HUES64 (cell line): ENCODE results near the gene DOK5.

Source experiments
- H3K27ac ChIP-seq: 2 replicates; pipeline ENCODE4 v1.7.0; 2013; ENCODE audit warnings: low read depth, low read length, inconsistent platforms
- H3K27me3 ChIP-seq: 2 replicates; pipeline ENCODE4 v1.6.1; 2013; ENCODE audit warnings: mild to moderate bottlenecking, low read length; ENCODE audit not compliant: insufficient read depth
- H3K36me3 ChIP-seq: 2 replicates; pipeline ENCODE4 v1.6.1; 2013; ENCODE audit warnings: mild to moderate bottlenecking, low read length; ENCODE audit not compliant: insufficient read depth
- H3K4me1 ChIP-seq: 2 replicates; pipeline ENCODE4 v1.6.1; 2013; ENCODE audit warnings: mild to moderate bottlenecking, low read length, moderate library complexity; ENCODE audit not compliant: insufficient read depth
- H3K4me3 ChIP-seq: 2 replicates; pipeline ENCODE4 v1.5.1; 2013; ENCODE audit warnings: mild to moderate bottlenecking, low read length, moderate library complexity
- H3K9ac ChIP-seq: 2 replicates; pipeline ENCODE4 v1.6.1; 2013; ENCODE audit warnings: mild to moderate bottlenecking, low read depth, low read length
- H3K9me3 ChIP-seq: 2 replicates; pipeline ENCODE4 v1.6.1; 2013; ENCODE audit warnings: low read depth, low read length; ENCODE audit not compliant: insufficient read depth
- WGBS: fragments of 150-250, 120-280 bp; methylation state at CpG from one replicate; pipeline ENCODE4 v1.1.7; 2013; ENCODE audit warnings: missing lambda C conversion rate; 5-methylcytosine and 5-hydroxymethylcytosine counted together

DOK5 gene

DNA sequence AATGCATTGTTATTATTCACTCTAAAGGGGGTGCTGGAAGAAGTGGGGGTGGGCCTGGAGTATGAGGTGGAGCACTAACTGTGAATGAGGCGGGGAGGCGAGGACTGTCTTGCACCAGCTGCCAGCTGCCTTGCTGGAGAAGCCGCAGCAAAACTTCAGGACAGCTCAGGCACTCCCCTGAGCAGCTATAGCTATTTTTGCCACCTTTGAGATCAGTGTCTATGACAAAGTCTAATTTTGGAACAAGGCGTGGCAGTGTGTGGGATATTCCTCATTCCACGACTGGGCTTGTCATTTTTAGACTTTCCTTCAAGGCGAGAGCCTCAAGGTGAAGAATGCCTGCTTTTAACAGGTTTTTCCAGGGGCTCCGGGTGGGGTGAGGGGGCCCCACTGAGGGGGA is 143.8 kb downstream of the DOK5 start:
- Histone ChIP-seq H3K4me3 (no peak overlapping the region), H3K9me3 (no peaks in the 10 kb centered on the region), H3K36me3 (no peaks in the 10 kb centered on the region), H3K9ac (no peak overlapping the region), H3K27me3 (no peaks in the 10 kb centered on the region), H3K4me1 (0 out of 2 replicates have a peak, but pooled peaks cover 4% of the 10 kb centered on the region), H3K27ac (no peak overlapping the region)
- WGBS, result 94% methylated on average over 7 of the region's 7 CpGs

DNA sequence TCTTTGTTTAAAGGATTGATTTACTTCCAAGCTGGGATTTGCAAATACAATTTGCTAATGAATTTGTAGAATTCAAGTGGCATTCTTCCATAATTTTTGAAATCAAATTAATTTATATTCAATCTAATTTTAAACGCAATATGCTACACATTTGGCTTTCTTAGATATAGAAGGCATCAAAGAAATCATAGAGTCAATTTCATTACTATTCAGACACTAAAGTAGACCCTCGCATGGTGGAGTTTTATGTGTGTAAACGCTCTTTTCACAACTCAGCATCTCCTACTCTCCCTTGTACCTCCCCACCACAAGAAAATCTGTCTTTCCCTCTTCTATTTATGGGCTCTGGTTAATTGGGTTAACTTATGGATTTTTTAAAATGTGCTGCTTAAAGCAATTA is 144.3 kb downstream of the DOK5 start:
- no peak overlapping the region for H3K4me3 ChIP-seq
- H3K27ac ChIP-seq, result no peak overlapping the region
- H3K9ac ChIP-seq, result no peak overlapping the region
- H3K36me3 ChIP-seq, result no peaks in the 10 kb centered on the region
- WGBS, result 100% methylated on average over 1 of the region's 3 CpGs
- no peaks in the 10 kb centered on the region for H3K9me3 ChIP-seq
- no peaks in the 10 kb centered on the region for H3K27me3 ChIP-seq
- H3K4me1 ChIP-seq, result peaks cover 8% of the 10 kb centered on the region; the same call in 1 of the 2 replicates

DNA sequence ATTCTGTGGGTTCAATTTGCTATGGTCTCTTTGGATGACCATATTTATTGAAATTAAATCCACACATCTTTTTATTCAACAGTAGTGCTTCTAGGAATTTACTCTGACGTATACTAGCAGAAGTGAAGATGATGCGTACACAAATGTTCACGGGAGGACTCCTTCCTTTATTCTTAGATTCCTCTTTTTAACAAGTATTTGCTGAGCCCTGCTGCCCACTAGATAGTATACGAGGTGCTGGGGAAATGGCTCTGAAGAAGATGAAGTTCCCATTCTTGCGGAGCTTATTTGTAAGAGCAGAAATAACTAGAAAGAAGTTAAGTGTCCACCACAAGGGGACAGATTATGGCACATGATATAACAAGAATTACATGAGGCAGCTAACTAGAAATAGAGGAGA is 145.2 kb downstream of the DOK5 start:
- no peaks in the 10 kb centered on the region for H3K36me3 ChIP-seq
- H3K9ac ChIP-seq, result no peak overlapping the region
- H3K9me3 ChIP-seq, result no peaks in the 10 kb centered on the region
- H3K27ac ChIP-seq, result no peak overlapping the region
- H3K27me3 ChIP-seq, result no peaks in the 10 kb centered on the region
- H3K4me1 ChIP-seq, result peaks cover 17% of the 10 kb centered on the region
- 93% methylated on average over 5 of the region's 5 CpGs for WGBS
- H3K4me3 ChIP-seq, result no peak overlapping the region

DNA sequence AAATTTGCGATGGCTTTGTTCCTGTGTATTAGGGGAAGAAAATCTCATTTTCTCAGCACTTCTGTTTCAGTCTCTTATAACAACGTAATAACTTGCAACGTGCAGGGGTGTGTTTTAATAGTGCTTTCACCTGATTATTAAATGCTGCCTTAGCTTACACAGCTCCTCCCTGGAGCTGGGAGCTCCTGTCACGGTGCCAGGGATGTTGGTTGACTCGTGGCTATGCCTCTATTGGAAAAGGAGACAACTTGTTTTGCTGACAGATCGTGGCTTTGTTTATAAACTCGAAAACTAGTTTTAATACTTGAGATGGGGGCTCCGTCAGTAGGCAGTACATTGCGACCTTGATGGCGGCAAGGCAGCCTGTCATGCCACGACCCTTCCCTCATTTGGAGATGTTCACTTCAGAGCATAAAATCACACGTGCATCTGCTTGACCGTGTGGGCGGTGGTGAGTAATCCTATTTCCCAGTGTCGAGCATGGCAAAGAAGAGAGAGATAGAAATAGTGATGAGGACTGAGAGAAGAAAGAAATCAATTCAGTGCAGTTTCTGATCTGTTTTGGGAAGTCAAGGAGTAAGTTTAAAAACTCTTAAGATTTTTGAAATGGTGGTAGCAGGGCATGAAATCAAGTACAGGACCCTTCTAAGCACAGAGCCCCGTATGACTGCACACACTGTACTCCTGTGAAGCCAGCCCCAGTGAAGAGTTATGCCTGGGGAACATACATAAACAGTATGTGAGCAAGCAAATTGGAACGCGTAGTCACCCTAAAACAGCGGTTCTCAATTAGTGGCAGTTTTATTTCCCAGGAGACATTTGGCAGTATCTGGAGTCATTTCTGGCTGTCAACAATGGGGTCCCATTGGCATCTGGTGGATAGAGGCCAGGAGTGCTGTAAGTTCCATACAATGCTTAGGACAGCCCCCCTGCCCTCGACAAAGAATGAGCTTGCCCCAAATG is 147.2 kb downstream of the DOK5 start:
- Histone ChIP-seq H3K9me3 (no peaks in the 10 kb centered on the region), H3K27ac (no peak overlapping the region)
- WGBS, result 95% methylated on average over 20 of the region's 20 CpGs

DNA sequence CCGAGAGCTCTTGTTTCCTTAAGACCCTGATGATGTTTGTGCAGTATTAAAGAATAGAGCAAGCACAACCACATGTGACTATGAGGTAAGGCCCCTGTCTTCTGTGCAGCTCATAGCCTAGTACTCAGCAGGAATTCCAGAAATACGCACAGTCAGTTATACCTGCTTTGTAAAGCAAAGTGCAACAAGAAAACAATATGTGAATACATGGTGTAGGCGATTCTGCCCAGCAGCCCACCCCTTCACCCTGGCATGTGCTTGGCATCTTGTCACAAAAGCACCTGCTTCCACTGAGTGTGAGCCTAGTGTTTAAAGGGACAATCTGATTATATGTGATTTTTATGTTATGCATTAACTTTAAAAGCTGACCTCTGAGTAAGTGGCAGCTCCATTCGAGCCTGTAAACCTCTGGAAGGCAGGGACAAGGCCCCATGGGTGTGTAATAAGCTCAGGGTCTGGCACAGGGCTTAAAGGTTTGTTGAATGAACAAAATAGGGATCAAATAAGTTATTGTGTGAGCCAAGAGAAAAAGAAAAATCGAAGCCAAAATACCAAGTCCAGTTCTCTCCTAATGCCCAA is 148.7 kb downstream of the DOK5 start:
- Histone ChIP-seq H3K27me3 (no peaks in the 10 kb centered on the region), H3K27ac (no peak overlapping the region), H3K4me3 (no peak overlapping the region), H3K4me1 (peaks cover 22% of the 10 kb centered on the region), H3K9ac (no peak overlapping the region), H3K9me3 (no peaks in the 10 kb centered on the region), H3K36me3 (no peaks in the 10 kb centered on the region)
- WGBS, result 96% methylated on average over 5 of the region's 5 CpGs

More for the DNA sequence above, 147.2 kb downstream of the DOK5 start:
- H3K9ac ChIP-seq, result no peak overlapping the region
- peaks cover 22% of the 10 kb centered on the region for H3K4me1 ChIP-seq
- no peak overlapping the region for H3K4me3 ChIP-seq
- H3K36me3 ChIP-seq, result no peaks in the 10 kb centered on the region
- no peaks in the 10 kb centered on the region for H3K27me3 ChIP-seq

DNA sequence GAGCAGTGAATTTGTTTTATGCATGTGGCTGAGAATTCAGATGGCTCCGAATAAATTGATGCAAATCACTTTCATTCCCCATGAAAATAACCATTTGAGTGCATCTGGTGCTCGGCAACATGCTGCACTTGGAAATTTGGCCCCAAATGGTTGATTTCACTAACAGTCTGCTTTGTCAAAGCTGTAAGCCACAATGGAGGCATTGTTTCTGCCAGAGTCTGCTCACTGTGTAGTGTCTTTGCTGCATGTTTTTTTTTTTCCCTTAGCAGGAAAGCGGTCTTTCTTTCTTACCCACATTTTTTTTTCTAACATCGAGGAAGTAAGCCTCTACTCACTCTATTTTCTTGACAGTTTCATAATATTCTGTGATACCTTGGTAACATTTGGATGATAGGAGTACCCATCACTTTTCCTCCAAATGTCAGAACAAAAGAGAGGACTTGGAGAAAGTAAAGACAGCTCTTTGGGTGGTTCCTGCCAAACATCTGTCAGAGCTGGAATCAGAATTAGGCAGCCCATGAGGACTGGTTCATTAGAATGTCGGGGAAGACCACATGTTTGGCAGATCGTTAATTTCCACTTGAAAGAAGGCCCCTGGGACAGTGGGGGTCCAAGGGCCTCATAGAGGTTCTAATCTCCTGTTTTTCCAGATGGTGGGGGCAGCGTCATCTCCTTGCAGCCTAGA is 149.5 kb downstream of the DOK5 start:
- H3K4me1 ChIP-seq, result peaks cover 22% of the 10 kb centered on the region
- H3K9me3 ChIP-seq, result no peaks in the 10 kb centered on the region
- no peaks in the 10 kb centered on the region for H3K27me3 ChIP-seq
- no peak overlapping the region for H3K9ac ChIP-seq
- no peak overlapping the region for H3K27ac ChIP-seq
- H3K4me3 ChIP-seq, result no peak overlapping the region
- 58% methylated on average over 5 of the region's 7 CpGs for WGBS
- no peaks in the 10 kb centered on the region for H3K36me3 ChIP-seq

DNA sequence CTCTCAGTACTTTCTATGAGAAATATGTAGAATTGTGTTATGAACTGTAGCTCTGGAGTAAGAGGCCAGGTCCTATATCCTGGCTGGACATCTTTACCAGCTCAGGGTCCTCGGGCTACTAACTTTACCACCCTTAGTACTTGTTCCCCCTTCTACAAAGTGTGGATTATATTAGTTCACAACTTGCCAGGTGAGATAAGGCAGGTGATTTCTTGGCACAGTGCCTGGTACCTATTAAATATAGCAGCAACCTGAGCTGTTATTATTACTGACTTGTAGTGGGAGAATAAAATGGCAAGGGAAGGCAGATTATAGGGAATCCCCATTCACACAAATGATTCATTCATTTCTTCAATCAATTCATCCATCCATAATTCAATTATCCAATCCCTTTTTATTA is 150.1 kb downstream of the DOK5 start:
- no peaks in the 10 kb centered on the region for H3K27me3 ChIP-seq
- no peaks in the 10 kb centered on the region for H3K36me3 ChIP-seq
- H3K9me3 ChIP-seq, result no peaks in the 10 kb centered on the region
- no peak overlapping the region for H3K27ac ChIP-seq
- H3K4me3 ChIP-seq, result no peak overlapping the region
- H3K9ac ChIP-seq, result no peak overlapping the region
- WGBS, result no CpG with 5 or more reads among the region's 1 CpG
- peaks cover 22% of the 10 kb centered on the region for H3K4me1 ChIP-seq

DNA sequence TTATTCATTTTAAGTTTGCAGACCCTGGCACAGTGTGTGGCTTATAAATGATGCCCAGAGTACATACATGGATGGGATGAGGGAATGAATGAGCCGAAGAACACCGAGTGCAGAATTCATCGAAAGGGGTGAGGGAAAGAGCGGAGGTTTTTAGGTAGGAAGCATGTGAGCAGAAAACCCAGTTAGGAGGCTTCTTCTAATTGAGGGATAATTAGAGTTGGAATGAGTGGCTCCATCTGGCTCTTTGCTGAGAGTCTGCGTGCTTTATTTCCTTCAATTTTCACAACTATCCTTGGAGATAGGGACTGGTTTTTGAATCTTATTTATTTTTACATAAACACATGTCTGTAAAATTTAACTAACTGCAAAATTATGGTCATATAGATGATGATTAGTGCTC is 150.7 kb downstream of the DOK5 start:
- 90% methylated on average over 4 of the region's 5 CpGs for WGBS
- no peaks in the 10 kb centered on the region for H3K36me3 ChIP-seq
- H3K4me3 ChIP-seq, result no peak overlapping the region
- H3K27ac ChIP-seq, result no peak overlapping the region
- H3K27me3 ChIP-seq, result no peaks in the 10 kb centered on the region
- no peaks in the 10 kb centered on the region for H3K9me3 ChIP-seq
- H3K4me1 ChIP-seq, result peaks cover 22% of the 10 kb centered on the region
- no peak overlapping the region for H3K9ac ChIP-seq

DNA sequence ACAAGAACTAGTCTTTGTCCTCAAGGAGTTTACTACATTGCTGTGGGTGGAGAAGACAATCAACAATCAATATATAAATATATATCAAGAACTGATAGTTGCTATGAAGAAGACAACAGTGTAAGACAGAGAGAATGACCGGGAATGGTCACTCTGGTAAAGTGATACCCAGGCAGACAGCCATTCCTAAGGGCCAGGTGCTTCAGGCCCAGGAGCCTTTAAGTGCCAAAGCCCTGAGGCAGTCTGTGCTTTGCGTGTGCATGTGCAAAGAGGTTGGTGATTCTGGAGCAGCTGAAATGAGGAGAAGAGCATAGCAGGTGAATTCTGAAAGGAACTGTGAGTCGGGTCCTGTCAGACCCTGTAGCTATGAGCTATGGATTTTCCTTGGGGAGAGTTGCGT is 154.2 kb downstream of the DOK5 start:
- H3K27ac ChIP-seq, result no peak overlapping the region
- H3K4me3 ChIP-seq, result no peak overlapping the region
- 95% methylated on average over 4 of the region's 4 CpGs for WGBS
- H3K9me3 ChIP-seq, result no peaks in the 10 kb centered on the region
- H3K9ac ChIP-seq, result no peak overlapping the region
- H3K27me3 ChIP-seq, result no peaks in the 10 kb centered on the region
- no peaks in the 10 kb centered on the region for H3K36me3 ChIP-seq
- H3K4me1 ChIP-seq, result peaks cover 26% of the 10 kb centered on the region

DNA sequence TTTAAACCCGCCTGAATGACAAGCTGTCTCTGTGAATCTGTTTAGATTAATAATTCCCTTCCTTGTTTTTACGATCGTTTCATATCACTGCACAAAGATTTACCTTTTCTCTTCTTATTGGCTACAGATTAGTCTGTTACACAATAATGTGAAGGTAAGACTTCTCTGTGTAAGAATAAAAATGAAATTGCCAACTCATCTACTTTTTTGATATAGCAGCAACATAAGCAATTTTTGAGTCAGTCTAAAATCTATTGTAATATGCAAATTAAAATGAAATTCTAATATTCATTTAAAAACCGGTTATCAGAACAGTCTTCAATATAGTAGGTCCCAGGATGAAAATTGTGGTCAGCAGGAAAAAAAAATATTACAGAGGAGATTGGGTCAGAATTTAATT is 155.2 kb downstream of the DOK5 start:
- no peak overlapping the region for H3K27ac ChIP-seq
- H3K27me3 ChIP-seq, result no peaks in the 10 kb centered on the region
- WGBS, result 93% methylated on average over 2 of the region's 4 CpGs
- peaks cover 24% of the 10 kb centered on the region for H3K4me1 ChIP-seq
- H3K4me3 ChIP-seq, result no peak overlapping the region
- H3K36me3 ChIP-seq, result no peaks in the 10 kb centered on the region
- no peaks in the 10 kb centered on the region for H3K9me3 ChIP-seq
- H3K9ac ChIP-seq, result no peak overlapping the region

DNA sequence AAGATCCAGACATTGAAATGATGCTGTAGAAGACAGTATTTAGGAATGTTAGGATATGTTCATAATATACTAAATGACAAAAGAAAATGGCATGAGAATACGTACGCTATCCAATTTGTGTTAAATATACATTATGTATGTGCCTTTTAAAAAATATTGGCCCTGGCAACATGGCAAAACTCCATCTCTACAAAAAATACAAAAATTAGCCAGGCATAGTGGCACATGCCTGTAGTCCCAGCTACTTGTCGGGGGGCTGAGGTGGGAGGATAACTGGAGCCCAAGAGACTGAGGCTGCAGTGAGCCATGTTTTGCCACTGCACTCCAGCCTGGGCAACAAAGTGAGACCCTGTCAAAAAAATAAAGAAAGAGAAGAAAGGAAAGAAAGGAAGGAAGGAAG is 155.7 kb downstream of the DOK5 start:
- H3K9ac ChIP-seq, result no peak overlapping the region
- 100% methylated on average over 1 of the region's 3 CpGs for WGBS
- H3K27ac ChIP-seq, result no peak overlapping the region
- H3K9me3 ChIP-seq, result no peaks in the 10 kb centered on the region
- peaks cover 19% of the 10 kb centered on the region for H3K4me1 ChIP-seq
- H3K4me3 ChIP-seq, result no peak overlapping the region
- no peaks in the 10 kb centered on the region for H3K27me3 ChIP-seq
- no peaks in the 10 kb centered on the region for H3K36me3 ChIP-seq
